Stimulated activated CD4-positive, alpha-beta T cell treated with anti-CD3 and anti-CD28 coated beads, Interleukin-15, amount 100 ng/mL, for 1 hour (primary cell): ENCODE data around the gene CSNK1D.

Source experiments
- DNase-seq, 2 donors: peaks; one replicate each; pipeline ENCODE4 v3.0.0-alpha.2; 2020; ENCODE audit warnings: low read depth in 1 of 2, low spot score in 1 of 2

The CSNK1D gene

GRCh38 chr17:82252511-82253178 lies 20.9 kb downstream of the CSNK1D start:
- no peak for DNase-seq

GRCh38 chr17:82250868-82251500 lies 22.5 kb downstream of the CSNK1D start:
- no peak for DNase-seq

GRCh38 chr17:82249896-82250581 lies 23.5 kb downstream of the CSNK1D start:
- DNase-seq, result no peak

- DNase-seq, result no peak
Measured at GRCh38 chr17:82248815-82249674, 24.5 kb downstream of the CSNK1D start.

- DNase-seq, result no peak
Measured at GRCh38 chr17:82247856-82248671, 25.4 kb downstream of the CSNK1D start.

- DNase-seq, result no peak
Measured at GRCh38 chr17:82247182-82247823, 26.2 kb downstream of the CSNK1D start.

GRCh38 chr17:82246365-82247181 lies 26.9 kb downstream of the CSNK1D start:
- DNase-seq, result no peak

GRCh38 chr17:82246040-82246364 lies 27.5 kb downstream of the CSNK1D start:
- DNase-seq, result no peak

GRCh38 chr17:82245134-82246039 lies 28.1 kb downstream of the CSNK1D start:
- no peak for DNase-seq

GRCh38 chr17:82244413-82245133 lies 28.9 kb downstream of the CSNK1D start:
- no peak for DNase-seq

GRCh38 chr17:82243648-82244412 lies 29.7 kb downstream of the CSNK1D start:
- DNase-seq, result no peak

GRCh38 chr17:82242977-82243647 lies 30.4 kb downstream of the CSNK1D start:
- DNase-seq, result no peak

GRCh38 chr17:82242698-82242976 lies 30.9 kb downstream of the CSNK1D start:
- DNase-seq, result no peak

GRCh38 chr17:82241926-82242697 lies 31.4 kb downstream of the CSNK1D start:
- no peak for DNase-seq

- DNase-seq, result peak in 1 of 2 donors; percentile 45
Measured at GRCh38 chr17:82241183-82241925, 32.1 kb downstream of the CSNK1D start.
